Amniotic epithelial cell (primary cell): ENCODE results near the gene DCXR.

ENCODE experiments used
- DNase-seq: peaks from one replicate; pipeline ENCODE4 v3.0.0-alpha.2; 2010; ENCODE audit warnings: low read depth

DCXR gene

GRCh38 chr17:81998212-81998611, 39.3 kb downstream of the DCXR start:
- no peak for DNase-seq

GRCh38 chr17:81996757-81997441, 40.6 kb downstream of the DCXR start:
- no peak for DNase-seq

- DNase-seq: no peak
Observed at GRCh38 chr17:81996232-81996756, 41.2 kb downstream of the DCXR start.

DNA sequence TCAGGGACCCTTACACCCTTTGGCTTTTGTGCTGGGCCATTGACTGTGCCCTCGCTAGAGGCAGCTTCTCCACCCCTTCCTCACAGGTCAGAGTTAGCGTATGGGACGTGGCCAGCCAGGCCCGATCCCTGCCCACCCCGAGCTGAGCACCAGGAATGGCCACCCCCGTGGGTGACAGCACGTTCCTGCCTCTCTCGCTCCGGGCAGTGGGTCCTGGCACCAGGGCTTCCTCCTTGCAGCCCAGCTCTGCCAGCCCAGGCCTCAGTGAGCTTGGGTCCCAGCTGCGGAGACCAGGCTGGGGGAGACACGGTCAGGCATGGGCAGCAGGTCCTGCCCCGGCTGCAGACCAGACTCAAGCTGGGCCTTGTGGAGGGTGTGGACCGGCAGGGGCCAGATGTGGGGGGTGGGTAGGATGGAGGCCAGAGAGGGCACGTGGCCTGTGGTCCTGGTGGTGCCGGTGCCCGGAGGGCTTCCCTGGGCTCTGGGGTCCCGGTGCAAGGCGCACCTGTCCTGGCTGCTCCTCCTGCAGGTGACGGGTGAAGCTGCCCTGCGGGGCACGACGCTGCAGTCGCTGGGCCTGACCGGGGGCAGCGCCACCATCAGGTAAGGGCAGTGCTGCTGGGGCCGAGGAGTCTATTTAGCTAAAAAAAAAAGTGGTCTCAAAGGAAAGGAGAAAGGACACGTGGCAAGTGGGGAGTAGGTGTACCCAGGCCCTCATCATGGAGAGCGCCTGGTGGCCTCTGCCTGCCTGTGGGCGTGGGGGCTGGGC, 41.9 kb downstream of the DCXR start:
- no peak for DNase-seq

DNA sequence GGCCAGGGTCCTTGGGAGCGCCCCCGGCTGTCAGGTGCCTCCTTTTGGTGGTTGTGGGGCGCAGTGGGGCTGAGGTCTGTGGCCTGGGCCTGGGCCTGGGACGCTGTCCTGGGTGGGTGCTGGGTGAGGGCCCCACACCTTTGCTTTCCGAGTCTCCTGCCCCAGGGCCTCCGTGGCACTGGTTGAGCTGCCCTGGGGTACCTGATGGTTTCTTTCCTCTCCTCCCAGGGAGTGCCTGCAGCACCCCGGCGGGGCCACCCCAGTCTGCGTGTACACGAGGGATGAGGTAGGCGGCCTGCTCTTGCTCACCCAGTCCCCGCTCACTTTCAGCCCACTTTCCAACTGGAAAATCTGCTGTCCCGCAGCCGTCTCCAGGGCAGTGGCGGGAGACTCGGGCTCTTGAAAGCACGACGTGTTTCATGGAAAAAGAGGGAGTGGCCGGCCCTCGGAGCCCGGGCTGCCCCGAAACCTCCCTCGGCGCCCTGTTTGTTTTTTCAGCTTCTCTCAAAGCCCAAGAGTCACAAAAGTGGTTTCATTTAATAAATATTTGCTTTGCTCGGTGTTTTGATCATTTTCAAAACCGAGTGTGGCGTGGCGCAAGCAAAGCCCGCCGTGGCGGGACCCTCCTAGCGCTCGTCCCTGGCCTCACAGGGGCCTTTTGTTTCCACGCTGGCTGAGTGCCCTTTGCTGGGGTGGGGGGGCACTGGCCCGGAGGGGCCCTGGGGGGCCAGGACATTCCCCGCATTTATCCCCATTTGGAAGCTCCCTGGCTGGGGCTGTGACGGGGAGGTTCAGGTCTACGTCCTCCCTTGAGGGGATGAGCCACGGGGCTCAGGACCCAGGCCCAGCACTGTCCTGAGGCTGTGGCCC, 42.7 kb downstream of the DCXR start:
- no peak for DNase-seq

DNA sequence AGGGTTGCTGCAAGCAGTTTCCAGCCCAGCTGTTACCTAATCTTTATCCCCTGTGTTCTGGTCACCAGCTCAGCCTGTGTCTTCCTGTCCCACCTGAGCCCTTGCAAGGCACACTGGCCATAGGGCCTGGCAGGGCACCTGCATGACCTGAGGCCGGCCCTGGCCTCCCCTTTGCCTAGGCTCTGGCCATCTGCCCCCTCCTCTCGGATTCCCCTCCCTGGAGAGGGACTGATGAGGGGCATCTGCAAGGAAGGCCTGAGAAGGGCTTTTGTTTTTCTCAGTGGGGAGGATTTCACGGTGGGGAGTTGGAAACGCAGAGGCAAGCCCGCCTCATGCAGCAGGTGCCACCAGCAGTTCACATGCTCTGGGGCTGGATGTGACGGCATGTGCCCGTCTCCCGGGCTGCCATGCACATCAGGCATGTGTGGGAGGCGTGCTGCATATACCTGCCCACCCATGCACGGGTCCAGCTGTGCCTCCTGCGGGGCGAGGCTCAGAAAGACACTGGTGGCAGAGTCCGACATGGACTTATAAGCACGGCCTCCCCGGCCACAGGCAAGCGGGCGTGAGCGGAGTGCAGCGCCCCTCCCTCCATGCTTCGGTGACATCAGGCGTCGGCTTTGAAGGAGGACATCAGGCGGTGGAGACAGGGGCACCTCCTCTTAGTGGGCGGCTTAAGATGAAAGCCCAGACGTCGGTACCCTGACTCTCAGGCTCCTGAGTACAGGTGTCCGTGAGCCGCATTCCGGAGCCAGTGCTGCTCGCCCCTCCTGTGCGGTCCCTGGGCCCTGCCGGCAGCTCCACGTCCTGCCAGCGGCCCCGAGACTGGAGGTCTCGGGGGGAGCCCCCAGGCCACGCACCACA, 43.5 kb downstream of the DCXR start:
- DNase-seq: no peak

DNA sequence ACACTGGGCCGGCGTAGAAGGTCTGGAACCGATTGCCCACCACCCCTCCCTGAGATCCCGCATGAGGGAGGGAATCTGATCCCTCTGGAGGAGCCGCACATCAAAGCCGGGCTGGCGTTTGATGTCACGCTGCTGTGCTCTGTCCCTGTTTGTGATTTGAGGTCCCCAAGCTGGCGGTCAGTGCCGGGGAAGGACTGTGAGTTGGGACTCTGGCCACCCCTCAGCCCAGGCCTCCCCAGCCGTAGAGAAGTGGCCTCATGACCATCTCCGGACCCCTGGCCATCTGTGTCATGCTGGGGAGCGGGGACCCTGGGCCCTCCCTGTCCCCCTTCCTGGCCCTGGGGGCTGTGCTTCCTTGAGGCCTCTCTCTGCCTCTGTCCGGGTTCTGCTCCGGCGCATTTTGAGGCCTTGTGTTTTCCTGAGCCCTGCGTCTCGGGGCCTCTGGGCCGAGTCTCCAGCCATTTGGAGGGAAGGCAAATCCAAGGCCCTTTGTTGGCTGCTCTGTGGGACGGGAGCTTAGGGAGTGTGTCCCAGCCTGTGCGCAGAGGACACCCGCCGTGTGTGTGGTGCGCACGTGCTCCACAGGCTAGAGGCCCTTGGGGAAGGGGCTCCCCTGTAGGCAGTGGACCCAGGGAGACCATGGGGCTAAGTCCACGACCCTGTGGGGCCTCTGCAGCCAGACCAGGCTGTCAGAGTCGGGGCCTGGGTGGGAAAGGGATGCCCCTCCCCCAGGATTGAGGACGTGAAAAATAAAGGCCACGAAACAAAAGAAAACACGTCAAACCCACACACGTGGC, 45.0 kb downstream of the DCXR start:
- no peak for DNase-seq

DNA sequence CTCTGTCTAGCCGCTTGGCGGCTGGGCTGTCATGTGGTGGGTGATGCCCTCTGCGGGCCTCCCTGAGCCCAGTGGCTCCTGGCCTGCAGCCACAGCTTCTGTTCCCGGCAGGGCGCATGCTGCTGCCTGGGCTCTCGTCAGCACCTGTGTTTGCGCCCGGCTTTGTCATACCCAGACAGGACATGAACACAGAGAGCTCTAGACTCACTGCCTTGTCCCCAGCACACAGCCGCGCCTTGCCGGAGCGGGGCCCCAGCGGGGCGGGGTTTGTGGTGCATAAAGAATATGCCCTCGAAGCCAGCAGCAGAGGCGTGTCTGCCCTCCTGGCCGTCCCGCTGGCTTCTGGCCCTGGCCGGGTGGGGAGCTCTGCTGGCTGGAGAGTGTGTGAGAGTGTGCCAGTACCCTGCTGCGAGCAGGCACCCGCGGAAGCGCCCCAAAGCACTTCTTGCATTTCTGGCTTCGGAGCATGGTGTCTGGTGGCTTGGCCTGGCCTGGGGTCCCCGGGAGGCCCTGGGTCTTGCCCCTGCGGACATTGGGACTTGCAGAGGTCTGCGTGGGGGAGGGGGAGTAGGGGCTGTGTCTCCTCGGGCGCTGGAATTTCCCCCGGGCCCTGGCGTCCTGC, 45.7 kb downstream of the DCXR start:
- DNase-seq: peak; percentile 42

DNA sequence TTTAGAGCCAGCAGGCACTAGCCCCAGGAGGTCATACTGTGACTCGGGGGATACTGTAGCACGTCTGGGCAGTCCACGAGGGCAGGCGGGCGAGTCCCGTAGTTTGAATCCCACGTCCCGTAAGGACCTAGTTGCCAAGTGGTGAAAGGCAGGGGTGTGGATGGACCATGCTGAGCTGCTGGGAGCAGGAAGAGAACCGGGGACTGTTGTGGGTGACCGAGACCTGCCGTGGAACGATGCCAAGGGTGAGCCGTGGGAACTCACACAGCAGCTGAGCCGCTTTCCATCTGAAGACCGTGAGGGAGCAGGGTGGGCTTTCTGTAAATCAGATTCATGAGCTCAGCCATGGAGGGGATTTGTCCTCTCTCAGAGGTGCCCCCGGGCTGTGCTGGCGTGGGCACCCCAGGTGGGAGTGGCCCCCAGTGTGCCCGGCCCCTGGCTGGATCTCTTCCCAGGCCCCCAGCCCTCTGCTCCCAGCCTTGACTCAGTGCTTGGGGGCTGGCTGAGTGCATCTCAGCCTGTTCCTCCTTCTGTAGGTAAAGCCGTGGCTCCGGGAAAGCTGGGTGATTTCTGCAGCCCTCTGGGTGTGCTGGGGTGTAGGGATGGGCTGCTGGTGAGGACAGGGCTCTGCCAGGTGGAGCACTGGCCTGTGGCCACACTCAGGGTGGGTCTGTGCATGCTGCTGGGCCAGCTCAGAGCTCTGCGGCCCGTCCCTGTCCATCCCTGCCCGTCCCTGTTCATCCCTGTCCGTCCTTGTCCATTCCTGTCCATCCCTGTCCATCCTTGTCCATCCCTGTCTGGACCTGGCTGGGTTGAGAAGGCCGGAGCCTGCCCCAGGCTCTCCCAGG, 46.4 kb downstream of the DCXR start:
- no peak for DNase-seq

- DNase-seq: no peak
Observed at GRCh38 chr17:81987161-81987770, 50.2 kb downstream of the DCXR start.

DNA sequence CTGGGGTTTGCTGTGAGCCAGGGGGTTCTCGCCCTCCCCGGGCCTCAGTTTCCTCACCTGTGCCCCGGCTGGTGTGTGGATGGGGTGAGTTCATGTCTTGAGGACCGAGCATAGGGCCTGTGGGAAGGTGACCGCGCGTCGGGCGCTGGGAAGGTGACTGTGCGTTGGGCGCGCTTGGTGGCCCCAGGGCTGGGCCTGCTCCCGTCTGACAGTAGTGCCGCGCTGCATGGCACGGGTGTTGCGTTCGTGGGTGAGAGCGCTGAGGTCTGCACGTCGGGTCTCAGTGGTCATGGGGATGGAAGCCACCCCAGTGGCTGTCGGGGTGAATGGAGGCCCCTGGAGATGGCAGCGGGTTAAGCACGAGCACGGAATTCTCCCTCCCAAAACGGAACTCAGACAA, 50.9 kb downstream of the DCXR start:
- DNase-seq: no peak
